GM12872 (cell line): ENCODE measurements around the gene WIPF3.

Experiments used
- CTCF ChIP-seq: IDR thresholded peaks from 3 replicates; pipeline ENCODE4 v1.5.1; 2011; ENCODE audit warnings: low read depth, mild to moderate bottlenecking, low read length, moderate library complexity; ENCODE audit not compliant: insufficient read depth

WIPF3 gene

GRCh38 chr7:29900745-29901144 is 94.4 kb downstream of the WIPF3 start:
- TF ChIP-seq CTCF: no peak

DNA sequence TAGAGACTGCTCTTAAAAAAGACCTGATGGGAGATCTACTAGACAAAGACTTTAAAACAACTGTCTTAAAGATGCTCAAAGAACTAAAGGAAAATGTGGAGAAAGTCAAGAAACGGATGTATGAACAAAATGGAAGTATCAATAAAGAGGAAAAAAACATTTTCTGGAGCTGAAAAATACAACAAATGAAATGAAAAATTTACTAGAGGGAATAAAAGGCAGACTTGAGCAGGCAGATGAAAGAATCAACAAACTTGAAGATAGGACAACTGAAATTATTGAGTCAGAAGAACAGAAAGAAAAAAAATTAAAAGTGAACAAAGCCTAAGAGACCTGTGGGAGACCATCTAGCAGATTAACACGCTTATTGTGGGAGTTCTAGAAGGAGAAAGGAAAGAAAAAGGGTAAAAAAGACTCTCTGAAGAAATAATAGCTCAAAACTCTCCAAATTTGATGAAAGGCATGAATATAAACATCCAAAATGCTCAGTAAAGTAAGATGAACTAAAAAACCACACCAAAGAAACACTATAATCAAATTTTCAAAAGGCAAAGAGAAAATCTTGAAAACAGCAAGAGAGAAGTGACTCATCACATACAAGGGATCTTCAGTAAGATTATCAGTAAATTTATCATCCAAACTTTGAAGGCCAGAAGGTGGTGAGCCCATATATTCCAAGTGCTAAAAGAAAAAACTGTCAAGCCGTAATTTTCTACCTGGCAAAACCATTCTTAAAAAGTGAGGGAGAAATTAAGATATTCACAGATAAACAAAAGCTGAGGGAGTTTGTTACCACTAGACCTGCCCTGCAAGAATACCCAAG is 100.1 kb downstream of the WIPF3 start:
- TF ChIP-seq CTCF: no peak

GRCh38 chr7:29914180-29914579 is 107.9 kb downstream of the WIPF3 start:
- TF ChIP-seq CTCF: no peak

- TF ChIP-seq CTCF: no peak
Observed at GRCh38 chr7:29915481-29916215, 109.3 kb downstream of the WIPF3 start.

- no peak for TF ChIP-seq CTCF
Observed at GRCh38 chr7:29917641-29918040, 111.3 kb downstream of the WIPF3 start.

DNA sequence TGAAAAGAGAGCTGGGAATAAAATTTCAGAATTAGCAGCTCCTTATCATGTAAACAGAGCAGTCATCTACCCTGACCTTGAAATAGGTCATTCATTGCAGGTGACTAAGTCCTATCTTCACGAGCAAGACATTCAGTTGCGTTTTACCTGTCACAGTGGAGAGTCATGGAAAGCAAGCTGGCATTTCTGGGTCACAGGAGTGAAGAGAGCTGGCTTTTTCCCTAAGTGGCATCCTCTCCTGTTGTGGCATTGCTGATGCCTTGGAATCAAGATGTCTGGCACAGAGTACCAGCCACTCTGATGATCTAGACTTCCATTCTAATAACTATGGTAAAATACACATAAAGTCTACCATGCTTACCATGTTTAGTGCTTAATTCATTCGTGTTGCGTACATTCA is 112.5 kb downstream of the WIPF3 start:
- no peak for TF ChIP-seq CTCF

GRCh38 chr7:29919790-29920189 is 113.5 kb downstream of the WIPF3 start:
- TF ChIP-seq CTCF: no peak
